22Rv1 (cell line): ENCODE results near the gene FZD8.

Source experiments
- CTCF ChIP-seq: fragments of 450-650 bp; IDR thresholded peaks from 2 replicates; pipeline ENCODE4 v1.5.1; 2017; ENCODE audit warnings: mild to moderate bottlenecking
- ZFX ChIP-seq: fragments of 450-650 bp; IDR thresholded peaks from 2 replicates; pipeline ENCODE4 v1.6.1; 2017; ENCODE audit warnings: antibody characterized with exemption, borderline replicate concordance

GRCh38 chr10:35595106-35595505 is 47.0 kb downstream of the FZD8 start:
- TF ChIP-seq CTCF (no peak), ZFX (no peak)
